BE2C (cell line): ENCODE measurements around the gene COX7A2L.

Experiments
- DNase-seq: peaks from one replicate; pipeline ENCODE4 v3.0.0-alpha.2; 2020
- H3K27me3 ChIP-seq: fragments of 250-450 bp; sonication (Bioruptor Pico); 2 replicates; pipeline ENCODE4 v1.5.1; 2020; ENCODE audit warnings: mild to moderate bottlenecking
- H3K36me3 ChIP-seq: fragments of 250-450 bp; sonication (Bioruptor Pico); 2 replicates; pipeline ENCODE4 v1.5.1; 2020; ENCODE audit warnings: mild to moderate bottlenecking
- H3K4me1 ChIP-seq: fragments of 250-450 bp; sonication (Bioruptor Pico); 2 replicates; pipeline ENCODE4 v1.5.1; 2020
- H3K4me3 ChIP-seq: 2 replicates; pipeline ENCODE4 v1.5.1; 2011; ENCODE audit warnings: low read depth, low read length
- H3K9me3 ChIP-seq: fragments of 250-450 bp; sonication (Bioruptor Pico); 2 replicates; pipeline ENCODE4 v1.5.1; 2020
- TF ChIP-seq, protein P1 (sequence below): IDR thresholded peaks from 2 replicates; pipeline ENCODE4 v1.5.1; 2012; ENCODE audit warnings: mild to moderate bottlenecking, low read depth, low read length

COX7A2L gene

DNA sequence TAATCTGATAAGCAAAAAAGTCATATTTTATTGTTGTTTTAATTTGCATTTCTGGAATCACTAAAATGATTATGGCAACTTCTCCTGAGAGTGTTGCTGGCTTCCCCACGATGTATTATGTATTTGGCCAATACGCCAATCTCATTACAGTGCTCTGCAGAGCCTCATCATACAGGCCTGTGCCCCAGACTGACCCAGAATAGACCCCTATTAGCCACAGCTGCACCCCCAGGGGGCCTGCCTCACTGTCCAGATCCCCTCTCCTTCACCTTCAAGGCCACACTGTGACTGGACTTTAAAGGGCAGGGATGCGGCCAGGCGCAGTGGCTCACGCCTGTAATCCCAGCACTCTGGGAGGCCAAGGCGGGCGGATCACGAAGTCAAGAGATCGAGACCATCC is 17.4 kb upstream of the COX7A2L start:
- TF ChIP-seq, protein P1, sequence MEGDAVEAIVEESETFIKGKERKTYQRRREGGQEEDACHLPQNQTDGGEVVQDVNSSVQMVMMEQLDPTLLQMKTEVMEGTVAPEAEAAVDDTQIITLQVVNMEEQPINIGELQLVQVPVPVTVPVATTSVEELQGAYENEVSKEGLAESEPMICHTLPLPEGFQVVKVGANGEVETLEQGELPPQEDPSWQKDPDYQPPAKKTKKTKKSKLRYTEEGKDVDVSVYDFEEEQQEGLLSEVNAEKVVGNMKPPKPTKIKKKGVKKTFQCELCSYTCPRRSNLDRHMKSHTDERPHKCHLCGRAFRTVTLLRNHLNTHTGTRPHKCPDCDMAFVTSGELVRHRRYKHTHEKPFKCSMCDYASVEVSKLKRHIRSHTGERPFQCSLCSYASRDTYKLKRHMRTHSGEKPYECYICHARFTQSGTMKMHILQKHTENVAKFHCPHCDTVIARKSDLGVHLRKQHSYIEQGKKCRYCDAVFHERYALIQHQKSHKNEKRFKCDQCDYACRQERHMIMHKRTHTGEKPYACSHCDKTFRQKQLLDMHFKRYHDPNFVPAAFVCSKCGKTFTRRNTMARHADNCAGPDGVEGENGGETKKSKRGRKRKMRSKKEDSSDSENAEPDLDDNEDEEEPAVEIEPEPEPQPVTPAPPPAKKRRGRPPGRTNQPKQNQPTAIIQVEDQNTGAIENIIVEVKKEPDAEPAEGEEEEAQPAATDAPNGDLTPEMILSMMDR: no peak
- Histone ChIP-seq H3K27me3 (no peaks in the 10 kb centered on the region), H3K4me1 (peaks cover 11% of the 10 kb centered on the region), H3K36me3 (no peaks in the 10 kb centered on the region), H3K9me3 (no peaks in the 10 kb centered on the region), H3K4me3 (no peak overlapping the region)
- no peak for DNase-seq

DNA sequence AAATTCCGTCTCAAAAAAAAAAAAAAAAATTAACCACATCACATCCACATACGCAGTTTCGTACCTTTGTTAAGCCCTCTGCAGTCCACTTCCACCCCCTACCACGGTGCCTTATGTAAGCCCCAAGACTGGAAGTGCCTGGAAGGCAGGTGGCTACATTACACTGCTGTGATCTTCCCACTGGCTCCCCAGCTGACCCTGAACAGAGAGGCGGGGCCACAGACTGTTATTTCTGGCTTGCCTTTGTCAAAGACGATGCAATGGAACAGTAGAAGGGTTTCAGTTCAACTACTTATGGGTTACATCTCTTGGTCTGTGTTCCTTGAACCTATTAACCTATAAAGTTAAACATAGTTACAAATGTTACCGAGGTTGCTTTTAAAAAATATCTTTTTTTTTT is 15.7 kb upstream of the COX7A2L start:
- H3K9me3 ChIP-seq: no peaks in the 10 kb centered on the region
- no peak for DNase-seq
- TF ChIP-seq, protein P1: no peak

DNA sequence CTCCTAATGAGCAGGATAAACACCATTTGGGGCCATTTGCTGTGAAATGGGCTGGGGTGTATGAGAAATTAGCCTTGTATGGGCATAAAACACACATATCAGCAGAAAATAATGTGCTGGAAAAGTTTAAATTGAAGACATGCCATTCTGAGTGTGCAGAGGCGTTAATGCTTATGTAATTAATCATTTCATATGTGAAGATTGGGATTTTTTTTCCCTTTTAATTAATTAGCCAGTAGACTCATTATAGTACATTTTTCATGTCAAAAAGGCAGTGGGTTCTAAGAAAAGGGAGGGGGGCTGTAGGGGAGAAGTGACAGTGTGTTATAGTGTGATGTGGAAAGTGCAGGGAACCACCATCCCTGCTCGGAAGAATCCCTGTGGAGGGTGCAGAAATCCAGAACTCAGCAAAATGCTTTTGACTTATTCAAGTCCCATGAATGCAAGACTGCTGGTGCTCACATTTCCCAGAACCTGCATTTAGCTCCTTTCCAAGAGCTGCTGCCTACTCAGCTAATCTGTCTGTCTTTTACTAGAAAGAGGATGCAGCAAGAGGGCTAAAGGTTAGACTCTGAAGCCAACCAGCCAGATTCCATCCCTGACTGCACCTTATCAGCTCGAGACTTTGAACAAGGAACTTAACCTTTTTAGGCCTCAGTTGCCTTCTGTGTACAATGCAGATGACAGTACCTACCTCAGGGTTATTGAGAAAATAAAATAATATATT is 11.6 kb upstream of the COX7A2L start:
- Histone ChIP-seq H3K36me3 (no peaks in the 10 kb centered on the region), H3K27me3 (no peaks in the 10 kb centered on the region), H3K9me3 (no peaks in the 10 kb centered on the region), H3K4me3 (no peak overlapping the region), H3K4me1 (peaks cover 27% of the 10 kb centered on the region)
- TF ChIP-seq, protein P1: no peak
- DNase-seq: no peak

More for the DNA sequence above, 15.7 kb upstream of the COX7A2L start:
- H3K27me3 ChIP-seq: no peaks in the 10 kb centered on the region
- H3K4me3 ChIP-seq: no peak overlapping the region
- H3K36me3 ChIP-seq: no peaks in the 10 kb centered on the region
- H3K4me1 ChIP-seq: peaks cover 14% of the 10 kb centered on the region

DNA sequence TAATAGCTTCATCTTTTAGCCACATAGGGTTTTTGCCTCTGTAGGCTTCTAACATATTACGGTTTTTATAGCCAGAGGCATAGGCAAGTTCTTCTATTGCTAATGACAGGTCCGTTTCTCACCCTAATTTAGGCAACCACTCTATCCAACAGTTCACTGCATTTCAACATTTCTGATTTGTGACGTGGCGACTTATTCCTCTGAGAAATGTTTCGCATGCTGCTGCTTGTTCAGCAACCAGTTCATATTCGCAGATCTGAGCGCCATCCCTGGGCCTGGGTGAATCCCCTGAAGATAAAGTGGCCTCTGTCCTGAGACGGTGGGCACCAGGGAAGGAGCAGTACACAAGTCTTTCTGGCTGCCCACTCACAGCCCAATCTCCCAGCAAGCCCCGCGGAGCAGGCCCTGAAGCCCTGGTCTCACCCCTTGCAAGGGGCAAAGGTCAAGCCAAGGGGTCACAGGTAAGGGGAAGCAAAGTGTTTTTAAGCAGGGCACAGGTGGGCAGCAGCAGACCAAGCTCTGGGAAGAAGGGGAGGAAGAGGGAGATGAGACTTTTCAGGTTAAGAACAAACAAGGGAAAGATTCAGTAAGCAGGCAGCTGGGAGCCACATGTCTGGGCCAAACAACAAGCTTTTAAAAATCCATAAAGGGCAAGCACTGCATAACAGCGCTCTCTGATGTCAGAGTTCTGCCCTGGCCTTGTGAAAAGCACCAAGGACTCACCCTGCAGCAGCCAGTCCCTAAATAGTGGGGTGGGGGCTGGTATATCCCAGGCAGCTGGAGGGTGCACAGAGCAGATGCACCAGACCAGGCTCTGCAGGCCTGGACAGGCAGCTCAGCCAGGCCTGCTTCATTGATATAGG is 10.8 kb upstream of the COX7A2L start:
- TF ChIP-seq, protein P1: 0 out of 2 replicates have a peak, but pooled peaks have one; percentile 16
- DNase-seq: peak; percentile 91
- no peaks in the 10 kb centered on the region for H3K9me3 ChIP-seq

DNA sequence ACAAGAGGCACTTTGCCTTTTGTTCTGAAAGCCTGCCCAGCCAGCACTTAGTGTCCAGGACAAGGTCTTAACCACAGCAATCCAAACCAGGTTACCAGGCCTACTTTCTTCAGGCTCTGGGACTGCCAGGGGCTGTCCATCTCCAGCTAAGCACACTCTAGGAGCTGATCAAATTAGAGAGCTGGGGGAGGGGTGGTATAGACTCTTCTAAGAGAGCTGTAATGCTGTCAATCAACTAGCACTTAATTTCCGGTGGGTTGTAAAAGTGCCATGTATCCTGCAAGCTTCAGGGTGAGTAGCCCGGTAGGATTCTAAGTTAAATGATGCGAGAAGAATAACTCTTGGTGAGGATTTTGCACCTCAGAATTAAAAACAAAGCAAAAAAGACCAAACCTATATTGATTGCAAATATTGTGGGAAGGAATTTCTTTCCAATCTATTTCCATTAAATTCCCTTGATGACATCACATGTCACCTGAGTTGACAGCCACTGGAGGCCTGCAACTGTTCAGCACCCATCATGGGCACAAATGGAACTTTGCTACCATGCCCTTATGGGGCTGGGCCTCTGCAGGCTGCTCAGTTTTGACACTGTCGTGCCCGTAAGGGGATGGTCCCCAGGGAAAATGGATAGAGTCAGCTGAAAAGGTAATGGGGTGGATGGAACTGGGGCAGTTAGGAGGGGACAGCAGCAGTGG is 8.7 kb upstream of the COX7A2L start:
- no peaks in the 10 kb centered on the region for H3K9me3 ChIP-seq
- TF ChIP-seq, protein P1: no peak
- no peaks in the 10 kb centered on the region for H3K27me3 ChIP-seq
- no peaks in the 10 kb centered on the region for H3K36me3 ChIP-seq
- peaks cover 21% of the 10 kb centered on the region for H3K4me1 ChIP-seq
- DNase-seq: peak; percentile 38
- H3K4me3 ChIP-seq: no peak overlapping the region

More for the DNA sequence above, 10.8 kb upstream of the COX7A2L start:
- no peaks in the 10 kb centered on the region for H3K27me3 ChIP-seq
- H3K36me3 ChIP-seq: no peaks in the 10 kb centered on the region
- no peak overlapping the region for H3K4me3 ChIP-seq
- peaks cover 27% of the 10 kb centered on the region for H3K4me1 ChIP-seq
